ENCODE measurements around the gene HRH3. TPM values are rescaled to one million over a fixed set of nuclear protein-coding genes. Genes with fewer than 3 reads are reported as not detected.

Gene HRH3
- polyA plus RNA-seq, 1 donor from 2014 or later, result 2.8 TPM

Other genes with a start within 250 kb of the HRH3 start
- gene TAF4, start 154.4 kb downstream of the HRH3 start, polyA plus RNA-seq, result 10.2 and 26.4 TPM in 2 replicates
- gene LSM14B, start 97.8 kb downstream of the HRH3 start, polyA plus RNA-seq, result 207 and 213 TPM in 2 replicates
- gene PSMA7, start 76.9 kb downstream of the HRH3 start, polyA plus RNA-seq, result 871 and 874 TPM in 2 replicates
- 117 and 132 TPM in 2 replicates for gene SS18L1, start 76.5 kb downstream of the HRH3 start, polyA plus RNA-seq
- gene MTG2, start 37.2 kb downstream of the HRH3 start, polyA plus RNA-seq, result 22.4 and 36.1 TPM in 2 replicates
- gene OSBPL2, start 18.2 kb upstream of the HRH3 start, polyA plus RNA-seq, result 37.5 and 41.5 TPM in 2 replicates
- gene ADRM1, start 82.7 kb upstream of the HRH3 start, polyA plus RNA-seq, result 106 and 111 TPM in 2 replicates
- gene LAMA5, start 147.0 kb upstream of the HRH3 start, polyA plus RNA-seq, result 21.6 and 27.2 TPM in 2 replicates
- gene RPS21, start 166.8 kb upstream of the HRH3 start, polyA plus RNA-seq, result 1,158 and 1,633 TPM in 2 replicates
- 8.3 and 8.6 TPM in 2 replicates for gene CABLES2, start 187.0 kb upstream of the HRH3 start, polyA plus RNA-seq
- gene RBBP8NL, start 207.3 kb upstream of the HRH3 start, polyA plus RNA-seq, result not detected in 2 replicates